GM12878 (cell line): ENCODE results near the gene CNKSR3. TPM values are rescaled to one million over a fixed set of nuclear protein-coding genes. Genes with fewer than 3 reads are reported as not detected.

Source experiments
- KAT2A ChIP-seq: conservative IDR thresholded peaks from 2 replicates; pipeline ENCODE4 v1.6.1; 2011; ENCODE audit warnings: low read depth, low read length; ENCODE audit not compliant: control insufficient read depth
- polyA plus RNA-seq, 11 experiments: library from polyadenylated mRNA; depleted of rRNA in 4 of 11; unstranded in 6 of 11; stranded (reverse) in 5 of 11; fragments of >200 nt; fragmentation: Nextera tagmentation in 4 of 11; fragmentation: Illumina TruSeq in 1 of 11; extraction: Ambion mirVana in 4 of 11; extraction: Trizol in 1 of 11; gene quantifications; 1 replicate in 1 of 11; 2 replicates in 10 of 11; pipeline versions ENCODE4 v1.2.1 to v1.2.3, GENCODE V29; 2011 to 2016; ENCODE audit warnings: inconsistent platforms in 2 of 11, missing spikeins in 2 of 11, low read depth in 1 of 11
- total RNA-seq, 4 experiments: library from RNA; depleted of rRNA in 3 of 4; stranded (reverse); fragments of >200 nt in 3 of 4; fragmentation: Illumina TruSeq in 1 of 4; extraction: Trizol in 1 of 4; gene quantifications; 2 replicates each; pipeline versions ENCODE4 v1.2.1 to v1.2.3, GENCODE V29; 2013 to 2021
- TF ChIP-seq, protein P1 (sequence below): IDR thresholded peaks from 2 replicates; pipeline ENCODE4 v1.6.1; 2012; ENCODE audit warnings: improper control_type of control experiment, low read depth, low read length; ENCODE audit not compliant: insufficient replicate concordance
- TF ChIP-seq, protein P2 (sequence below), 3 experiments: IDR thresholded peaks in 2 of 3; conservative IDR thresholded peaks in 1 of 3; 2 replicates each; pipeline ENCODE4 v1.5.1; 2011; ENCODE audit warnings: low read depth in 3 of 3, low read length in 3 of 3, mild to moderate bottlenecking in 3 of 3, control low read depth in 2 of 3, moderate library complexity in 2 of 3, inconsistent platforms in 1 of 3, mixed read lengths in 1 of 3; ENCODE audit not compliant: control insufficient read depth in 2 of 3, insufficient read depth in 1 of 3; ENCODE audit errors: extremely low read depth in 1 of 3

CNKSR3 gene
- total and polyA plus RNA-seq, 10 of the 15 experiments (the other 5 are each of a cell fraction or from before 2014, with no cell fraction given) = under 0.01 to 0.48 (median 0.12) TPM; not detected in 2

GRCh38 chr6:154496186-154496585 is 14.3 kb downstream of the CNKSR3 start (continued):
- TF ChIP-seq, protein P1, sequence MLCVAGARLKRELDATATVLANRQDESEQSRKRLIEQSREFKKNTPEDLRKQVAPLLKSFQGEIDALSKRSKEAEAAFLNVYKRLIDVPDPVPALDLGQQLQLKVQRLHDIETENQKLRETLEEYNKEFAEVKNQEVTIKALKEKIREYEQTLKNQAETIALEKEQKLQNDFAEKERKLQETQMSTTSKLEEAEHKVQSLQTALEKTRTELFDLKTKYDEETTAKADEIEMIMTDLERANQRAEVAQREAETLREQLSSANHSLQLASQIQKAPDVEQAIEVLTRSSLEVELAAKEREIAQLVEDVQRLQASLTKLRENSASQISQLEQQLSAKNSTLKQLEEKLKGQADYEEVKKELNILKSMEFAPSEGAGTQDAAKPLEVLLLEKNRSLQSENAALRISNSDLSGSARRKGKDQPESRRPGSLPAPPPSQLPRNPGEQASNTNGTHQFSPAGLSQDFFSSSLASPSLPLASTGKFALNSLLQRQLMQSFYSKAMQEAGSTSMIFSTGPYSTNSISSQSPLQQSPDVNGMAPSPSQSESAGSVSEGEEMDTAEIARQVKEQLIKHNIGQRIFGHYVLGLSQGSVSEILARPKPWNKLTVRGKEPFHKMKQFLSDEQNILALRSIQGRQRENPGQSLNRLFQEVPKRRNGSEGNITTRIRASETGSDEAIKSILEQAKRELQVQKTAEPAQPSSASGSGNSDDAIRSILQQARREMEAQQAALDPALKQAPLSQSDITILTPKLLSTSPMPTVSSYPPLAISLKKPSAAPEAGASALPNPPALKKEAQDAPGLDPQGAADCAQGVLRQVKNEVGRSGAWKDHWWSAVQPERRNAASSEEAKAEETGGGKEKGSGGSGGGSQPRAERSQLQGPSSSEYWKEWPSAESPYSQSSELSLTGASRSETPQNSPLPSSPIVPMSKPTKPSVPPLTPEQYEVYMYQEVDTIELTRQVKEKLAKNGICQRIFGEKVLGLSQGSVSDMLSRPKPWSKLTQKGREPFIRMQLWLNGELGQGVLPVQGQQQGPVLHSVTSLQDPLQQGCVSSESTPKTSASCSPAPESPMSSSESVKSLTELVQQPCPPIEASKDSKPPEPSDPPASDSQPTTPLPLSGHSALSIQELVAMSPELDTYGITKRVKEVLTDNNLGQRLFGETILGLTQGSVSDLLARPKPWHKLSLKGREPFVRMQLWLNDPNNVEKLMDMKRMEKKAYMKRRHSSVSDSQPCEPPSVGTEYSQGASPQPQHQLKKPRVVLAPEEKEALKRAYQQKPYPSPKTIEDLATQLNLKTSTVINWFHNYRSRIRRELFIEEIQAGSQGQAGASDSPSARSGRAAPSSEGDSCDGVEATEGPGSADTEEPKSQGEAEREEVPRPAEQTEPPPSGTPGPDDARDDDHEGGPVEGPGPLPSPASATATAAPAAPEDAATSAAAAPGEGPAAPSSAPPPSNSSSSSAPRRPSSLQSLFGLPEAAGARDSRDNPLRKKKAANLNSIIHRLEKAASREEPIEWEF = no peak
- no peak for TF ChIP-seq KAT2A
- TF ChIP-seq, protein P2, sequence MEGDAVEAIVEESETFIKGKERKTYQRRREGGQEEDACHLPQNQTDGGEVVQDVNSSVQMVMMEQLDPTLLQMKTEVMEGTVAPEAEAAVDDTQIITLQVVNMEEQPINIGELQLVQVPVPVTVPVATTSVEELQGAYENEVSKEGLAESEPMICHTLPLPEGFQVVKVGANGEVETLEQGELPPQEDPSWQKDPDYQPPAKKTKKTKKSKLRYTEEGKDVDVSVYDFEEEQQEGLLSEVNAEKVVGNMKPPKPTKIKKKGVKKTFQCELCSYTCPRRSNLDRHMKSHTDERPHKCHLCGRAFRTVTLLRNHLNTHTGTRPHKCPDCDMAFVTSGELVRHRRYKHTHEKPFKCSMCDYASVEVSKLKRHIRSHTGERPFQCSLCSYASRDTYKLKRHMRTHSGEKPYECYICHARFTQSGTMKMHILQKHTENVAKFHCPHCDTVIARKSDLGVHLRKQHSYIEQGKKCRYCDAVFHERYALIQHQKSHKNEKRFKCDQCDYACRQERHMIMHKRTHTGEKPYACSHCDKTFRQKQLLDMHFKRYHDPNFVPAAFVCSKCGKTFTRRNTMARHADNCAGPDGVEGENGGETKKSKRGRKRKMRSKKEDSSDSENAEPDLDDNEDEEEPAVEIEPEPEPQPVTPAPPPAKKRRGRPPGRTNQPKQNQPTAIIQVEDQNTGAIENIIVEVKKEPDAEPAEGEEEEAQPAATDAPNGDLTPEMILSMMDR (IDR thresholded peaks at IDR 0.05 in 2 of 3, conservative IDR thresholded peaks at IDR 0.05 in 1 of 3; ENCODE audit: control insufficient read depth in 2 of 3, extremely low read depth in 1 of 3, insufficient read depth in 1 of 3, low read depth in 3 of 3, low read length in 3 of 3) = no peak
